Endothelial cell of umbilical vein (primary cell): ENCODE data around the gene HECTD1. TPM values are rescaled to one million over a fixed set of nuclear protein-coding genes. Genes with fewer than 3 reads are reported as not detected.

ENCODE experiments used
- BruUV-seq: library from RNA; stranded (reverse); fragments of 400-500 nt; replicated peaks from 2 replicates; lab custom pipeline; 2021; lab: Mats Ljungman, UMichigan
- CTCF ChIA-PET: fragments of 300-600, 350-600 bp; sonication (Branson Sonifier 250); formaldehyde crosslinking; loops from one replicate; lab custom pipeline; 2021; ENCODE audit warnings: antibody characterized with exemption, inconsistent platforms; lab: Charles Lee
- POLR2A ChIA-PET: fragments of 300-600, 350-600 bp; sonication (Branson Sonifier 250); formaldehyde crosslinking; loops from one replicate; lab custom pipeline; 2021; ENCODE audit warnings: antibody characterized with exemption, inconsistent platforms; lab: Charles Lee
- DNase-seq: peaks from one replicate; pipeline ENCODE4 v3.0.0-alpha.2; 2011; ENCODE audit warnings: low read depth, low spot score
- FAIRE-seq: peaks from 2 replicates; lab custom pipeline; 2011; peaks lifted over from hg19 to GRCh38; lab: Jason Lieb, UNC
- H2AFZ ChIP-seq: 2 replicates; pipeline ENCODE4 v1.6.0; 2012; ENCODE audit warnings: low read depth, low read length, control low read depth, inconsistent platforms
- H3K27ac ChIP-seq: 2 replicates; pipeline ENCODE4 v1.5.1; 2011; ENCODE audit warnings: low read depth, mild to moderate bottlenecking, control low read depth, low read length, moderate library complexity; ENCODE audit not compliant: insufficient read depth
- H3K27me3 ChIP-seq, 2 experiments: 2 replicates each; pipeline versions ENCODE4 v1.6.0 to v1.6.1; 2011; ENCODE audit warnings: low read length in 2 of 2, mixed read lengths in 1 of 2; ENCODE audit not compliant: control insufficient read depth in 2 of 2, insufficient read depth in 2 of 2
- H3K36me3 ChIP-seq, 2 experiments: 2 replicates in 1 of 2; 3 replicates in 1 of 2; pipeline ENCODE4 v1.5.1; 2011; ENCODE audit warnings: low read length in 2 of 2, mild to moderate bottlenecking in 1 of 2, moderate library complexity in 1 of 2; ENCODE audit not compliant: control insufficient read depth in 2 of 2, insufficient read depth in 2 of 2; ENCODE audit errors: extremely low read depth in 1 of 2
- H3K4me1 ChIP-seq: 3 replicates; pipeline ENCODE4 v1.5.1; 2011; ENCODE audit warnings: mild to moderate bottlenecking, low read length; ENCODE audit not compliant: control insufficient read depth, insufficient read depth; ENCODE audit errors: extremely low read depth
- H3K4me2 ChIP-seq: 2 replicates; pipeline ENCODE4 v1.6.1; 2011; ENCODE audit warnings: low read length, control low read depth, mixed read lengths; ENCODE audit not compliant: insufficient read depth
- H3K4me3 ChIP-seq, 3 experiments: fragments of 200-600 bp in 1 of 3; sonication (generic), shearing (Covaris generic) in 1 of 3; replicated peaks in 1 of 3; 2 replicates each; pipeline ENCODE4 v1.5.1; 2011 to 2016; ENCODE audit warnings: control low read depth in 3 of 3, low read length in 3 of 3, mild to moderate bottlenecking in 2 of 3, inconsistent platforms in 1 of 3, low read depth in 1 of 3, moderate library complexity in 1 of 3; ENCODE audit not compliant: insufficient read depth in 1 of 3
- H3K79me2 ChIP-seq: 2 replicates; pipeline ENCODE4 v1.6.0; 2012; ENCODE audit warnings: low read length, inconsistent platforms; ENCODE audit not compliant: control insufficient read depth, insufficient read depth
- H3K9ac ChIP-seq: replicated peaks from 2 replicates; pipeline ENCODE3; 2011; ENCODE audit warnings: low read length, control low read depth; ENCODE audit not compliant: insufficient read depth; ENCODE audit errors: extremely low read depth
- H3K9me1 ChIP-seq: replicated peaks from 3 replicates; pipeline ENCODE4 v1.6.0; 2011; ENCODE audit warnings: mild to moderate bottlenecking, low read length; ENCODE audit not compliant: control insufficient read depth, insufficient read depth; ENCODE audit errors: extremely low read depth
- H3K9me3 ChIP-seq: replicated peaks from 2 replicates; pipeline ENCODE4 v1.5.1; 2012; ENCODE audit warnings: low read length, inconsistent platforms; ENCODE audit not compliant: control insufficient read depth, insufficient read depth
- H4K20me1 ChIP-seq: replicated peaks from 2 replicates; pipeline ENCODE3; 2011; ENCODE audit warnings: mild to moderate bottlenecking, low read length; ENCODE audit not compliant: control insufficient read depth, insufficient read depth; ENCODE audit errors: extremely low read depth
- EZH2 ChIP-seq: IDR thresholded peaks from 2 replicates; pipeline ENCODE4 v1.6.1; 2012; ENCODE audit warnings: borderline replicate concordance, low read depth, mild to moderate bottlenecking, moderate library complexity, low read length, inconsistent platforms; ENCODE audit not compliant: severe bottlenecking
- FOS ChIP-seq: IDR thresholded peaks from 2 replicates; pipeline ENCODE4 v1.6.1; 2011; ENCODE audit warnings: mild to moderate bottlenecking, low read length, moderate library complexity, borderline replicate concordance; ENCODE audit not compliant: insufficient read depth
- GATA2 ChIP-seq: IDR thresholded peaks from 2 replicates; pipeline ENCODE4 v1.7.0; 2011; ENCODE audit warnings: low read depth, mild to moderate bottlenecking, moderate library complexity, mixed read lengths, low read length; ENCODE audit not compliant: insufficient read length, insufficient read depth
- JUN ChIP-seq: IDR thresholded peaks from 2 replicates; pipeline ENCODE4 v1.6.1; 2011; ENCODE audit warnings: borderline replicate concordance, low read depth; ENCODE audit not compliant: insufficient read length, insufficient read depth
- MAX ChIP-seq: IDR thresholded peaks from 2 replicates; pipeline ENCODE4 v1.6.1; 2011; ENCODE audit not compliant: insufficient read depth, insufficient read length
- MYC ChIP-seq: IDR thresholded peaks from one replicate; pipeline ENCODE4 v1.6.1; 2011; ENCODE audit warnings: mild to moderate bottlenecking, low read depth, low read length
- POLR2A ChIP-seq: IDR thresholded peaks from 2 replicates; pipeline ENCODE4 v1.6.1; 2012; ENCODE audit warnings: low read depth, mild to moderate bottlenecking, control low read depth, low read length
- POLR2AphosphoS5 ChIP-seq: IDR thresholded peaks from 2 replicates; pipeline ENCODE4 v1.6.1; 2012; ENCODE audit warnings: low read depth, mild to moderate bottlenecking, control low read depth, low read length, moderate library complexity; ENCODE audit not compliant: insufficient read depth
- dilution Hi-C: fragments of 300-500 bp; cut with MboI; formaldehyde crosslinking; loops from one replicate; pipeline ENCODE4 v1.15.0; 2019; ENCODE audit warnings: low sequenced_read_pairs; ENCODE audit not compliant: extremely low pct_ligation_motif_present
- intact Hi-C: fragments of 100-400 bp; cut with micrococcal nuclease; formaldehyde crosslinking; loops from one replicate; pipeline ENCODE4 v1.10.0; 2022
- polyA plus RNA-seq, 4 experiments: library from polyadenylated mRNA; depleted of rRNA in 3 of 4; stranded (reverse) in 3 of 4; unstranded in 1 of 4; fragments of >200 nt; gene quantifications; 2 replicates each; pipeline versions ENCODE4 v1.2.1 to v1.2.3, GENCODE V29; 2011 to 2012; ENCODE audit warnings: missing spikeins in 1 of 4
- total RNA-seq: library from RNA; stranded (reverse); gene quantifications from 2 replicates; pipeline ENCODE4 v1.2.3, GENCODE V29; 2021
- TF ChIP-seq, protein P1 (sequence below), 2 donors: IDR thresholded peaks; 1 replicate in 1 of 2; 2 replicates in 1 of 2; pipeline ENCODE4 v1.5.1; 2011; ENCODE audit warnings: low read length in 2 of 2, mild to moderate bottlenecking in 2 of 2, moderate library complexity in 2 of 2, control low read depth in 1 of 2, inconsistent platforms in 1 of 2, low read depth in 1 of 2; ENCODE audit not compliant: insufficient read depth in 1 of 2; ENCODE audit errors: extremely low read depth in 1 of 2

HECTD1 gene
- total and polyA plus RNA-seq, 2 donors (not counting 3 experiments of a cell fraction or from before 2014, with no cell fraction given) = 67.9 to 181 TPM

DNA sequence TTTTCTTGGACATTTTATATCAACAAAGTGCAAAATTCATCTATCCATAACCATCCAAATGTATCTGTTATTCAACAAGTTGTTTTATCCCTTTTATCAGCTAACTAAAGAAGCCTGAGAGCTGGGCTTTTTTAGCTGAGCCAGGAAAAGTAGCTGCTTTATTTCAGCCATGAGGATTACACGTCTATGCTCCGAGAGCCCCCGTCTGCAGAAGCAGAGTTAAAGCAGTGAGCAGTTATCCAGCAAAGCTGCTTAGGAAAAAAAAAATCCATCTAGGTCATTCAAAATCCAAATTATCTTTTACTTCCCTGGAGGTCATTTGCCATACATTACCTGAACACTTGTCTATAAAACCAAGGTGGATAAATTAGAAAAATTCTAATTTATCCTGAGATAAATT lies 15.7 kb upstream of the HECTD1 start:
- POLR2A ChIA-PET = no interaction called here
- no peak overlapping the region for H3K27ac ChIP-seq
- no peak overlapping the region for H3K9ac ChIP-seq
- TF ChIP-seq GATA2 = no peak
- no peak for TF ChIP-seq POLR2AphosphoS5
- no peak for TF ChIP-seq MYC
- TF ChIP-seq MAX = no peak
- TF ChIP-seq, protein P1, sequence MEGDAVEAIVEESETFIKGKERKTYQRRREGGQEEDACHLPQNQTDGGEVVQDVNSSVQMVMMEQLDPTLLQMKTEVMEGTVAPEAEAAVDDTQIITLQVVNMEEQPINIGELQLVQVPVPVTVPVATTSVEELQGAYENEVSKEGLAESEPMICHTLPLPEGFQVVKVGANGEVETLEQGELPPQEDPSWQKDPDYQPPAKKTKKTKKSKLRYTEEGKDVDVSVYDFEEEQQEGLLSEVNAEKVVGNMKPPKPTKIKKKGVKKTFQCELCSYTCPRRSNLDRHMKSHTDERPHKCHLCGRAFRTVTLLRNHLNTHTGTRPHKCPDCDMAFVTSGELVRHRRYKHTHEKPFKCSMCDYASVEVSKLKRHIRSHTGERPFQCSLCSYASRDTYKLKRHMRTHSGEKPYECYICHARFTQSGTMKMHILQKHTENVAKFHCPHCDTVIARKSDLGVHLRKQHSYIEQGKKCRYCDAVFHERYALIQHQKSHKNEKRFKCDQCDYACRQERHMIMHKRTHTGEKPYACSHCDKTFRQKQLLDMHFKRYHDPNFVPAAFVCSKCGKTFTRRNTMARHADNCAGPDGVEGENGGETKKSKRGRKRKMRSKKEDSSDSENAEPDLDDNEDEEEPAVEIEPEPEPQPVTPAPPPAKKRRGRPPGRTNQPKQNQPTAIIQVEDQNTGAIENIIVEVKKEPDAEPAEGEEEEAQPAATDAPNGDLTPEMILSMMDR (IDR thresholded peaks at IDR 0.05; ENCODE audit: extremely low read depth in 1 of 2, insufficient read depth in 1 of 2, low read depth in 1 of 2, low read length in 2 of 2) = no peak
- TF ChIP-seq JUN = no peak
- no peak for TF ChIP-seq POLR2A
- no peak for TF ChIP-seq FOS
- no peak for TF ChIP-seq EZH2
- H2AFZ ChIP-seq = no peak overlapping the region
- H3K27me3 ChIP-seq = no peaks in the 10 kb centered on the region
- dilution Hi-C loops (no loop called here), intact Hi-C loops (no loop called here)
- H3K4me2 ChIP-seq = no peak overlapping the region
- H3K36me3 ChIP-seq = no peaks in the 10 kb centered on the region
- FAIRE-seq (no peak), DNase-seq (no peak)
- H3K9me3 ChIP-seq = no peaks in the 10 kb centered on the region
- H4K20me1 ChIP-seq = no peaks in the 10 kb centered on the region
- no peaks in the 10 kb centered on the region for H3K79me2 ChIP-seq
- CTCF ChIA-PET = interaction anchor here (1.1 kb wide), 1 partner anchor 11 kb away, joined by 3 read pairs; no protein-coding TSS in a partner anchor
- no peaks in the 10 kb centered on the region for H3K9me1 ChIP-seq
- no peaks in the 10 kb centered on the region for H3K4me1 ChIP-seq
- H3K4me3 ChIP-seq = no peak overlapping the region
- BruUV-seq = no TSS peak
